Hematopoietic multipotent progenitor cell treated with erythropoietin and hydrocortisone succinate and interleukin-3 and kit ligand, for 17 days (in vitro differentiated cells): Measurements from ENCODE around the gene FARSB.
"Not testable (repeated sequence)": the region's sequence is repeated elsewhere in the genome, so short reads cannot be mapped to it uniquely, and the experiment has no call there.

Experiments
- DNase-seq: peaks from one replicate; pipeline ENCODE4 v3.0.0-alpha.2; 2015; ENCODE audit warnings: low spot score

The FARSB gene

GRCh38 chr2:222604749-222605515 lies 51.0 kb downstream of the FARSB start:
- peak; percentile 31 for DNase-seq

DNA sequence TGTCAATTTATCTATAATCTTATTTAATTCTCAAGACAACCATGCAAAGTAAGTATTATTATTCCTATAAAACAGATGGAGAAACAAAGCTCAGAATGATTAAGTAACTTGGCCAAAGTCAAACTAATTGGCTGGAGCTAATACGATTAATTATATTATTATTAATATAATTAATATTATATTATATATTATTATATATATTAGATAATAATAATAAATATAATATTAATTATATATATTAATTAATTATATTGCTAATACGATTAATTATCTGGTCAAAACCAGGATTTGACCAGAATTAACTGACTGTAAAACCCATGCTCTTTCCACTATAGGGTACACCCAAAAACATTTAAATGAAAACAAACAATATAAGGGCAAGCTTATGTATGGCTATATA lies 52.4 kb downstream of the FARSB start:
- no peak for DNase-seq

GRCh38 chr2:222598611-222599010 lies 57.3 kb downstream of the FARSB start:
- DNase-seq: no peak

- no peak for DNase-seq
Measured at GRCh38 chr2:222595581-222595980, 60.3 kb downstream of the FARSB start.

DNA sequence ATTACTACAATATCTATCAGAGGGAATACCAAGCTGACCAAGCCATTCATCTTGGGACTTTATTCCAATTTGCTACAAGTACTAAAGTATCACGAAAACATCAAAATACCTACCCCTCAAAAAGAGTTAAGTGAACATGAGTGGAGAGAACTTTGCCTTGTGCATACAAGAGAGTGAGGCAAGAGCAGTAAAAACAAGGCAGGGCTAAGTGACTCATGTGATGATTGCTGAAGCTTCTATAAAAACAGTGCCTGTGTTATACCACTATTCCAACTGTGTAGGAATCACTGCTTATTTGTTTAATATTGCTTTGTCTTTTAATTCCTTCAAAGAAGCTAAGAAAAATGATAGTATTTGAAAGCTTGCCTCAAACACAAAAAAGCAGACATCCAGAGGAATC lies 61.2 kb downstream of the FARSB start:
- no peak for DNase-seq

DNA sequence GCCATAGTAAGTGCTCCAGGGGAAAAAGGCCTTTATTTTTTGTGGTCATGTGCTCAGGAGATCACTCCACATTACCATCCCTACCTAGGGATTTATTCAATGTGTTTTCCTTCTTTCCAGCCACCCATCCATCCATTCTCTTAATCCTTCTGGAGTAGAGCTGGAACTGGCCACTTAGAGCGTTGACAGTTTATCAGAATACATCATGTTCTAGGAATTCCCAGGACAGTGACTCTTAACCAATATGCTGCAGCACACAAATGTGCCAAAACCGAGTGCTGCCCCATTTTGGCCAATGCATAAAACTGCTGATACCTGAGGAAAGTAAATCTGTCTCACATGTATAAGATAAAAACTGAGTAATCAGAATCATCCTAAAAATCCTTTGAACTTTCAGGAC lies 63.7 kb downstream of the FARSB start:
- DNase-seq: no peak

- DNase-seq: no peak
Measured at GRCh38 chr2:222591661-222592060, 64.2 kb downstream of the FARSB start.

DNA sequence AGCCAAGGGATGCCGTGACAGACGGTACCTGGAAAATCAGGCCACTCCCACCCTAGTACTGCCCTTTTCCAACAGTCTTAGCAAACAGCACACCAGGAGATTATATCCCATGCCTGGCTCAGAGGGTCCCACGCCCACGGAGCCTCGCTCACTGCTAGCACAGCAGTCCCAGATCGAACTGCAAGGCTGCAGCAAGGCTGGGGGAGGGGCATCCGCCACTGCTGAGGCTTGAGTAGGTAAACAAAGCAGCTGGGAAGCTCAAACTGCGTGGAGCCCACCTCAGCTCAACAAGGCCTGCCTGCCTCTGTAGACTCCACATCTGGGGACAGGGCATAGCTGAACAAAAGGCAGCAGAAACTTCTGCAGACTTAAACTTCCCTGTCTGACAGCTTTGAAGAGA lies 71.3 kb downstream of the FARSB start:
- not testable (repeated sequence) for DNase-seq

GRCh38 chr2:222582928-222583327 lies 73.0 kb downstream of the FARSB start:
- no peak for DNase-seq

GRCh38 chr2:222577341-222577740 lies 78.6 kb downstream of the FARSB start:
- DNase-seq: no peak

GRCh38 chr2:222576171-222577081 lies 79.5 kb downstream of the FARSB start:
- no peak for DNase-seq

GRCh38 chr2:222575618-222576017 lies 80.3 kb downstream of the FARSB start:
- no peak for DNase-seq

- peak; percentile 76 for DNase-seq
Measured at GRCh38 chr2:222572751-222573174, 83.1 kb downstream of the FARSB start.

GRCh38 chr2:222572264-222572721 lies 83.6 kb downstream of the FARSB start:
- DNase-seq: no peak

GRCh38 chr2:222569826-222570225 lies 86.1 kb downstream of the FARSB start:
- DNase-seq: no peak

- DNase-seq: no peak
Measured at GRCh38 chr2:222568865-222569264, 87.0 kb downstream of the FARSB start.

GRCh38 chr2:222566229-222566628 lies 89.7 kb downstream of the FARSB start:
- no peak for DNase-seq

- DNase-seq: no peak
Measured at GRCh38 chr2:222563936-222564335, 92.0 kb downstream of the FARSB start.

DNA sequence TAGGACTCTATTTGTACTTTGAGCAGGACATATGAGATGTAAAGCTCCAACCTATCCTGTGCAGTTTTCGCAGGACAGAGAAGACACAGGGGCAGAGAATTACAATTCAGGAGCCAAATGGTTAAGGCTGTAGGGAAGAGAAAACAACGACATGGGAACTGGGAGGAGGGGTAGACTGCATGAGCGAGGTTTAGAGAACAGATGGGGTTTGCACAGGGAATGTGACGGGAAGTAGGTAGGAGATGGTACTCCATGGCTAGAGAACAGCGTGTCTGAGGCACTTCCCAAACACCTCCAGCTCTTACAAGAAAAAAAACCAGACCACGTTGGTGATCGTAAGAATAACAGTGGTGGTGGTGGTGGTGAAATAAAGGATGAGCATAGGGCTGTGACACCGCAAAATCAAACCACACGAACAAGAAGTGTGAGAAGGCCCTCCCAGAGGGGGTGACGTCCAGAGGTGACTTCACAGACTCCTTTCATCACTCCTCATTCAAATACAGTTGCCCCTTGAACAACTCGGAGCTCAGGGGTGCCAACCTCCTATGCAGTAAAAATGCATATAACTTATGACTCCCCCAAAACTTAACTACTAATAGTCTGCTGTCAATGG lies 92.7 kb downstream of the FARSB start:
- DNase-seq: no peak

GRCh38 chr2:222561817-222562645 lies 93.9 kb downstream of the FARSB start:
- DNase-seq: peak; percentile 48

- DNase-seq: no peak
Measured at GRCh38 chr2:222561151-222561550, 94.7 kb downstream of the FARSB start.

- DNase-seq: no peak
Measured at GRCh38 chr2:222554517-222554916, 101.4 kb downstream of the FARSB start.
